ENCODE results near the gene RANBP3L.

RANBP3L gene

DNA sequence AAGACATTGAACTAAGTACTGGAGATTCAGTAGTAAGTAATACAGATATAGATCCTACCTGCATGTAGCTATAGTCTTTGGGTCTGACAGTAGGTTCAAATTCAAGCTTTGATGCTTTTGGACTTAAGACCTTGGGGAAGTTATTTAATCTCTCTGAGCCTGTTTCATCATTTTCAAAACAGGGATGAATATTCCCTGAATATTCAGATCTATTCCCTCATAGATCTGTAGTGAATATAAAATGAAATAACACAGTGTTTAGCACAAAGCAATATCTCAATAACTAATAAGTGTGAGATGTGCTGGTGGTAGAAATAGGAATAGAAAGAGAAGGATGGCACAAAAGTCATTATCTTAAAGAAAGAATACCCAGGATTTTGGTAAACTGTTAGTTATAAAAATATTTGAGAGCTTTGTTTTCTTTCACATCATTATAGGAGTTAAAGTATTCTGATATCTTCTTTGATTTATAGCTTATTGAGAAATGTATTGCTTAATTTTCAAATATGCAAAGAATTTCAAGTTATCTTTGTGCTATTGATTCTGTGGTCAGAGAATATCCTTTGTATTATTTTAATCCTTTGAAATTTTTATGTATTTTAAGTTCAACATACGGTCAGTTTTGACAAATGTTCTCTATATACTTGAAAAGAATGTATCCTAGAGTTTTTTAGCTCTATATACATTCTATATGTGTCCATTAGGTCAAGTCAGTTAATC lies 11.4 kb upstream of the RANBP3L start:
- TF ChIP-seq PAX5 (IDR thresholded peaks at IDR 0.05; ENCODE audit: insufficient read depth, low read length, severe bottlenecking) (no peak), POLR2A (IDR thresholded peaks at IDR 0.05; ENCODE audit: low read depth, low read length) (no peak), TAF1 (IDR thresholded peaks at IDR 0.05; ENCODE audit: low read depth, low read length) (no peak), SPI1 (IDR thresholded peaks at IDR 0.05; ENCODE audit: low read depth, low read length) (no peak), POLR2AphosphoS5 (IDR thresholded peaks at IDR 0.05; ENCODE audit: low read depth, low read length) (no peak), POU2F2 (IDR thresholded peaks at IDR 0.05; ENCODE audit: low read depth, low read length) (no peak)
- no peak for DNase-seq (ENCODE audit: insufficient read length, low spot score)
- no peak for FAIRE-seq

DNA sequence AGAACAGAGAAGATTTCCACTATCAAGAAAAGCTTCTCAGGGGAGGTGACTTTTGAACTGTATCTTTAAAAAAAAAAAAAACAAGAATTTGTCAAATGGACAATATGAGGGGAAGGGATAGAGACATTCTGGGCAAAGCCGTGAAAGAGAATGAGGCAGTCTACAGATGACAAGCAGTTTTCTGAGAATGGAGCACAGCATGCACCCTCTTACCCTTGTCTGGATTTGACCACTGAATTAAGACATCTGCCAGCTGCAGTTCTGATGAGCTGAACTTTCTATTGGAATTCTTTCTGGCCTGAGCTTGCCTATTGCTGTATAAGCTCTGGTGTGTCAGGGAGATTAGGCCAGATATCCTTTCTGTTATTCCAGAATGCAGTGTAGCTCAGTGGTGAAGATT lies 10.3 kb upstream of the RANBP3L start:
- FAIRE-seq (no peak), DNase-seq (ENCODE audit: insufficient read length, low spot score) (no peak)
- no peak for TF ChIP-seq POU2F2 (IDR thresholded peaks at IDR 0.05; ENCODE audit: low read depth, low read length)
- no peak for TF ChIP-seq POLR2A (IDR thresholded peaks at IDR 0.05; ENCODE audit: low read depth, low read length)
- TF ChIP-seq PAX5 (IDR thresholded peaks at IDR 0.05; ENCODE audit: insufficient read depth, low read length, severe bottlenecking): no peak
- TF ChIP-seq TAF1 (IDR thresholded peaks at IDR 0.05; ENCODE audit: low read depth, low read length): no peak
- no peak for TF ChIP-seq SPI1 (IDR thresholded peaks at IDR 0.05; ENCODE audit: low read depth, low read length)
- TF ChIP-seq POLR2AphosphoS5 (IDR thresholded peaks at IDR 0.05; ENCODE audit: low read depth, low read length): no peak

DNA sequence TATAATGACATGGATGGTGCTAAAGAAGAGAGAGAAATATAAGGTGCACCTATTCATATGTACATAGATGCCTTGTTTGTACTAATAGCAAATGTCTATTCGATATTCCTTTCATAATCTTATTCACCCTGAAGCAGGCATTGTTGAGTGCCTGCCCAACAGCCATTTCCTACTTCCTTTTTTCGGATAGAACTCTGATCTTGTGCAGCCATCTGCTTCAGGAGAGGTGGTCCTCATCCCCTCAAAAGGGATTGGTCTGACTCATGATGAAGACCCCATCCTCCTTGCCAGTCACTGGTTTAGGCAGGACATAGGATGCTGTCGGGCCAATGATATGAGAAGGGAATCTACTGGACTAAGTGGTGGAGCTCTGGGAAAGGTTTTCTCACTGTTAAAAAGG lies 8.4 kb upstream of the RANBP3L start:
- FAIRE-seq (no peak), DNase-seq (ENCODE audit: insufficient read length, low spot score) (no peak)
- TF ChIP-seq SPI1 (IDR thresholded peaks at IDR 0.05; ENCODE audit: low read depth, low read length) (0 out of 2 replicates have a peak, but pooled peaks have one; percentile 22), TAF1 (IDR thresholded peaks at IDR 0.05; ENCODE audit: low read depth, low read length) (no peak), POLR2A (IDR thresholded peaks at IDR 0.05; ENCODE audit: low read depth, low read length) (no peak)

GRCh38 chr5:36305571-36306326 lies 4.0 kb upstream of the RANBP3L start:
- FAIRE-seq (peak; percentile 67), DNase-seq (ENCODE audit: insufficient read length, low spot score) (peak; percentile 1)
- TF ChIP-seq POLR2A (IDR thresholded peaks at IDR 0.05; ENCODE audit: low read depth, low read length) (no peak), TAF1 (IDR thresholded peaks at IDR 0.05; ENCODE audit: low read depth, low read length) (no peak), POU2F2 (IDR thresholded peaks at IDR 0.05; ENCODE audit: low read depth, low read length) (no peak), PAX5 (IDR thresholded peaks at IDR 0.05; ENCODE audit: insufficient read depth, low read length, severe bottlenecking) (no peak), SPI1 (IDR thresholded peaks at IDR 0.05; ENCODE audit: low read depth, low read length) (no peak), POLR2AphosphoS5 (IDR thresholded peaks at IDR 0.05; ENCODE audit: low read depth, low read length) (no peak)

DNA sequence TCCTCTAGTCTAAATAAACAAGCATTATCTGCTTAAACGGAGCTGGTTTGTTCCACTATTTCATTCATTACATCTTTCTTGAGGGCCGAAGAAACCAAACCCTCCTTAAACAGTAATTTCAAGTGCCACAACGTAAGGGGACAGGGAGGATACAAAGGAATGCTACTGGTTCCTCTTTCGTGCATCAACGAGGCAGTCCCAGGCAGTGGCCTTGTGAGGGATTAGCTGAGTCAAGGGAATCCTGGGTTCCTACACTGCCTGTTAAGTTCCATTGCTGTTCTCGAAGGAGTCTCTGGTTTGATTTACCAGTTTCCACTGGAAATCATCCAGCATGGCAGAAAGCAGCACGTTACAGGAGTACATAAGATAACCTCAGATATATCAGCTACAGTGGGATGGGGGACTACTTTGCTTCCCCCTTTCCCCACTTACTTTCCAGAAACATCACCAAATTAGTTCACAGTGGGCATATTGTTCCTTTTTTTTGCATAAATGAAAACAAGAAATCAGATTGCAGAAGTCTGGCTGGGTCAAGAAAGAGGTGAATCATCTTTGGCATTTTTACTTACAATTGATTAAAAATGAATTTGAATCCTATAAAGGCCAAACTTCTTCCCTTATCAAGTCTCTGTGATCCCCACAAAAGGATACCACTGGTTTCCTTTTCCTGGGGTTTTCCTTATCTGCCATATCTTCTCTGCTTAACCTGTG lies 2.5 kb upstream of the RANBP3L start:
- DNase-seq (ENCODE audit: insufficient read length, low spot score) (no peak), FAIRE-seq (no peak)
- no peak for TF ChIP-seq PAX5 (IDR thresholded peaks at IDR 0.05; ENCODE audit: insufficient read depth, low read length, severe bottlenecking)
- TF ChIP-seq TAF1 (IDR thresholded peaks at IDR 0.05; ENCODE audit: low read depth, low read length): no peak
- no peak for TF ChIP-seq SPI1 (IDR thresholded peaks at IDR 0.05; ENCODE audit: low read depth, low read length)
- TF ChIP-seq POLR2A (IDR thresholded peaks at IDR 0.05; ENCODE audit: low read depth, low read length): no peak
- TF ChIP-seq POU2F2 (IDR thresholded peaks at IDR 0.05; ENCODE audit: low read depth, low read length): no peak
- TF ChIP-seq POLR2AphosphoS5 (IDR thresholded peaks at IDR 0.05; ENCODE audit: low read depth, low read length): no peak

DNA sequence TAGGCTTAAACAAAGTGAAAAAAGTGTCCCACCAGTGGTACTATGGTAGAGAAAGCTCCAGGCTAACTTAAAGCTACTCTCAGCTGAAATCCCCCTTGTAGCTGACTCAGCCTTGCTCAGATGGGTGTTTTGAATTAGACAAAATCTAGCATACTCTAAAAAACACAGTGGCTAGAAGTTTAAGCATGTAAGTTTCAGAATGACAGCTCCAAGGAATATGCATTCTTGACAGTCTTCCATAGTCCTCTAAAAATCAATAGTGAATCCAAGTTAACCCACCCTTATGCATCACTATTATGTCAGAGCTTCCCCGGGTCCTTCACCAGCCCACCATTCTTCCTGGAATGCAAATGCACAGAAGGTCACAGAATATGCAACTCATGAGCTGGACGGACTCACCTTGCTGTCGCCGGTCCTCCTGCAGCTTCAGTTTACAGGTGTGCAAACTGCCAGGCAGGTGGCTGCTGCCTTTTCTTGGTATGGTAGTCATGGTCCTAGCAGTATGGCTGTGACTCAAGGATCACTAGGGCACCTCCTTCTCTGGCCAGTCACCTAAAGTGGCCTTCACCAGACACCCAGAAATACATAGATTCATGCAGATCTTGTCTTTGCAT lies 668 bp downstream of the RANBP3L start:
- TF ChIP-seq TAF1 (IDR thresholded peaks at IDR 0.05; ENCODE audit: low read depth, low read length) (no peak), PAX5 (IDR thresholded peaks at IDR 0.05; ENCODE audit: insufficient read depth, low read length, severe bottlenecking) (no peak), POLR2A (IDR thresholded peaks at IDR 0.05; ENCODE audit: low read depth, low read length) (no peak), POLR2AphosphoS5 (IDR thresholded peaks at IDR 0.05; ENCODE audit: low read depth, low read length) (no peak), SPI1 (IDR thresholded peaks at IDR 0.05; ENCODE audit: low read depth, low read length) (no peak), POU2F2 (IDR thresholded peaks at IDR 0.05; ENCODE audit: low read depth, low read length) (no peak)
- FAIRE-seq (no peak), DNase-seq (ENCODE audit: insufficient read length, low spot score) (no peak)

DNA sequence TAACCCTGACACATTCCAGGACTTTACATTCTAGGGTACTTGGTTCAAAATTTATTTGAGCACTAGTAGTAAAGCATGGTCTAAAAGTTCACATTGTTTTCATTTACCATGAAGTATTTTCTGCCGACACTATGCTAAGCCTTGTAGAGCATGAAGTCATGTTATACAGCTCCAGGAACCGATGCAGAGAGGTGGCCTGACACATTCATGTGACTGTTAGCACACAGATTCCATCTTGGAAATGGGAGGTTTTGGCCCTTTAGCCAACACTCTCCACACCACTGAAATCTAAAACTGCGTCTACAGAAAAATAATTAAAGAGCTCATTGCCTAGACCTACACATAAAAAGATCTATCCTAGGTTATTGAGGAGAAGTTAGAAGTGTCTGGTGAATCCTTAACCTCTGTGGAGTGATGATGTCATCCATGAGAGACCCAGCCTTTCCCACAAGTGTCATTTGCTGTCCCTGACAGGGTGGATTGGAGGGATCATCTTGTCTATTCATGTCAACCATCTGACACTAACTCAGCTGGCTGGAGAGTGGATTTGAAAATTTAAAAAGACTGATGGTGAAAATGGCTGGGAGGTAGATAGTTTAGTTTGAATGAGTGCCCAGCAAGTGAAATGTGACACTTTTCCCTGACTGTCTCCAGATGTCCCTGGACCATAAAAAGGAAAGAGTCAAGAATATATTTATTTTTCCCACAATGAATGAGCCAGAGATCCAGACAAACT lies 1.3 kb downstream of the RANBP3L start:
- no peak for TF ChIP-seq POLR2AphosphoS5 (IDR thresholded peaks at IDR 0.05; ENCODE audit: low read depth, low read length)
- no peak for TF ChIP-seq POU2F2 (IDR thresholded peaks at IDR 0.05; ENCODE audit: low read depth, low read length)
- TF ChIP-seq POLR2A (IDR thresholded peaks at IDR 0.05; ENCODE audit: low read depth, low read length): no peak
- no peak for TF ChIP-seq TAF1 (IDR thresholded peaks at IDR 0.05; ENCODE audit: low read depth, low read length)
- no peak for TF ChIP-seq SPI1 (IDR thresholded peaks at IDR 0.05; ENCODE audit: low read depth, low read length)
- no peak for TF ChIP-seq PAX5 (IDR thresholded peaks at IDR 0.05; ENCODE audit: insufficient read depth, low read length, severe bottlenecking)
- no peak for DNase-seq (ENCODE audit: insufficient read length, low spot score)
- no peak for FAIRE-seq

- no peak for FAIRE-seq
- DNase-seq (ENCODE audit: insufficient read length, low spot score): no peak
- TF ChIP-seq SPI1 (IDR thresholded peaks at IDR 0.05; ENCODE audit: low read depth, low read length): no peak
- no peak for TF ChIP-seq POLR2A (IDR thresholded peaks at IDR 0.05; ENCODE audit: low read depth, low read length)
- no peak for TF ChIP-seq TAF1 (IDR thresholded peaks at IDR 0.05; ENCODE audit: low read depth, low read length)
- no peak for TF ChIP-seq PAX5 (IDR thresholded peaks at IDR 0.05; ENCODE audit: insufficient read depth, low read length, severe bottlenecking)
- no peak for TF ChIP-seq POLR2AphosphoS5 (IDR thresholded peaks at IDR 0.05; ENCODE audit: low read depth, low read length)
- TF ChIP-seq POU2F2 (IDR thresholded peaks at IDR 0.05; ENCODE audit: low read depth, low read length): no peak
Observed at GRCh38 chr5:36298552-36298951, 3.1 kb downstream of the RANBP3L start.

All from GM12891 (cell line).